Hematopoietic multipotent progenitor cell treated with erythropoietin and hydrocortisone succinate and interleukin-3 and kit ligand, for 4 days (in vitro differentiated cells): ENCODE measurements around the gene SYNGR4.
"Not testable (repeated sequence)": the region's sequence is repeated elsewhere in the genome, so short reads cannot be mapped to it uniquely, and the experiment has no call there.

Experiments used
- DNase-seq: peaks from one replicate; pipeline ENCODE4 v3.0.0-alpha.2; 2015

SYNGR4 gene

GRCh38 chr19:48342414-48342738 is 21.8 kb upstream of the SYNGR4 start:
- no peak for DNase-seq

DNA sequence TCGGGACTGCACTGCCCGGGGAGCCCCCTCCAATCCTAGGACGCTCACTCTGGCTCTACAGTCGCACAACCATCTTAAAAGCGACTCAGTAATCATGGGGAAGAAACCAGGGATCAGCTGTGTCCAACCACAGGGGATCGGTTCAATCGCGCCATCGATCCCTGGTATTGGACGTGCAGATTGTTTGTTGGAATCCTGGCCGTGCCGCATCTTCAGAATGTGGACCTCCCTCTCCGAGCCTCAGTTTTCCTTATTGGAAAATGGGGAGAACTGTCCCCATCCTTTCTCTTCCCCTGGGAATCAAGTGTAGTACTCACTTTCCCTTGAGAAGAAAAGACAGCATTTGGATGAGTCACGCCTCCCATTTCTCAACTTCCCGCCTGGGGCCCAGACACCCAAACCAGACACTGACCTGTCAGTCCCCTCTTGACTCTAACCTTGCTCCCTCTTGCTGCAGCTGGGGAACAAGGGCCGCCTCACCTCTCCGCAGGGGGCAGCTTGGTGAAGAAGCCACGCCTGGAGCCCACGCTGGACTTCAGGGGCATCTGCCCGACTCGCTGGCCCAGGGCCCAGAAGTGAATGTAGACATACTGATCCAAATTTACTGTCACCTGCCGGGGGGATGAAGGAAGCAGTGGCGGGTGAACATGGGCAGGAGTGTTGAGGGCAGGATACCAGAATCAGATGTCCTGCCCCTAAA is 21.2 kb upstream of the SYNGR4 start:
- no peak for DNase-seq

GRCh38 chr19:48344892-48345291 is 19.3 kb upstream of the SYNGR4 start:
- peak; percentile 40 for DNase-seq

DNA sequence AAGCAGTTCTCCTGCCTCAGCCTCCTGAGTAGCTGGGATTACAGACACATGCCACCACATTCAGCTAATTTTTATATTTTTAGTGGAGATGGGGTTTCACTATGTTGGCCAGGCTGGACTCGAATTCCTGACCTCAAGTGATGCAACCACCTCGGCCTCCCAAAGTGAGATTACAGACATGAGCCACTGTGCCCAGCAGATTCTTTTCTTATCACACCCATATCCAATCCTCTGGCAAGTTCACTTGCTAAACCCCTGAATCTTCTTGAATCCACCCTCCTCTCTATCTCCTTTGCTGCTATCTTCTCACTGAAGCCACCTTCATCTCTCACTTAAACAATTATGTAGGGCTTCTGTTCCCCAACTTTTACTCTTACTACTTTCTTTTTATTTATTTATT is 18.0 kb upstream of the SYNGR4 start:
- DNase-seq = peak; percentile 40

GRCh38 chr19:48348045-48348444 is 16.1 kb upstream of the SYNGR4 start:
- no peak for DNase-seq

- no peak for DNase-seq
Observed at GRCh38 chr19:48348737-48349136, 15.4 kb upstream of the SYNGR4 start.

GRCh38 chr19:48350856-48351255 is 13.3 kb upstream of the SYNGR4 start:
- no peak for DNase-seq

DNA sequence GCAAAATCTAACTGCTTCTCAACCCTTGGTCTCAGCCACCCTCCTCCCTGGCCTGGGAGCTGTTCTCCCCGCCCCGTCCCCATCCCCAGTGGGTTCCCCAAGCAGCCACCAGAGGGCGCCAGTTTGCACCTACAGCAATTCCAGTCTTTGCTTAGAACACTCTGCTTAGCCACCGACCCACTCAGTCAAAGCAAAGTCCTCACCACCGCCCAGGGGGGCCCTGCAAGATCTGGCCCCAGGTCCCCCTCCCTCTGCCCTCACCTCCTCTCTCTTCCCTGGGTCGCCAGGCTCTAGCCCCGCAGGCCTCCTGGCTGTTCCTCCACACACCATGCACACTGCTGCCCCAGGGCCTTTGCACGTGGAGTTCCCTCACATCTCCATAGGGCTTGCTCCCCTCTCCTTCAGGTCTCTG is 12.8 kb upstream of the SYNGR4 start:
- peak; percentile 87 for DNase-seq

DNA sequence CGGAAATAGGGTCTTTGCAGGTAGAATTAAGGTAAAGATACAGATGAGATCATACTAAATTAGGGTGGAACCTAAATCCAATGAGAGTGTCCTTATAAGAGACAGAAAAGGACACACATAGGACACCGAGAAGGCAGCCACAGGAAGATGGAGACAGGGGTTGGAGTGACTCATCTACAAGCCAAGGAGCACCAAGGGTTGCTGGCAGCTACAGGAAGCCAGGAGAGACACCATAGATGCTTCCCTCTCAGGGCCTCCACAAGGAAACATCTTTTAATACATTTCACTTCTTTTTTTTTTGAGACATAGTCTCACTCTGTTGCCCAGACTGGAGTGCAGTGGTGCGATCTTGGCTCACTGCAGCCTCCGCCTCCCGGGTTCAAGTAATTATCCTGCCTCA is 10.5 kb upstream of the SYNGR4 start:
- DNase-seq = no peak

GRCh38 chr19:48354332-48354992 is 9.7 kb upstream of the SYNGR4 start:
- no peak for DNase-seq

DNA sequence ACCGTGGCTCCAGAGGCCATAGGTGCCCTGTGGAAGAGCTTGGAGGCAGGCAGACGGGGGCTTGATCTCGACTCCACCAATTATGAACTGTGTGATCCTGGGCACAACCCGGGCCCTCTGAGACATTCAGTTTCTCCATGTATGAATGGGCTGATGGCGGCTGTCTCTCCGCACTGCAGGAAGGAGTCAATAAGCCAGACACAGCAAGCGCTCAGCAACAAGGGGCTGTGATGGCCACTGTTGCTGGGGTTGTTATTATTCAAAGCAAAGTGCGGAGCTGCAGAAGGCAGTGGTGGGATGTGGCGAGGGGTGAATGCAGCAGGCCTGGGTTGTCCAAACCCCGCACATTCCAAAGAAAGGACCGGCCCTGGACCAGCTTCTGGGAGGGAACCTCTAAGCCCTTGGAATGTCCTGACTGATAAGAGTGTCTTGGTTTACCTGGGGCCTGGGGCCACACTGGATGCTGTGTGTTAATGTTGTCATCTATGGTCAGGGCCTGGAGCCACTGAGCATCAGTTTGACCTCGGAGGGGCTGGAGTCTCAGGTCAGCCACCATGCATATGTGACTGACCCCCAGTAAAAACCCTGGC is 8.7 kb upstream of the SYNGR4 start:
- DNase-seq = no peak

- no peak for DNase-seq
Observed at GRCh38 chr19:48359123-48359522, 5.0 kb upstream of the SYNGR4 start.

DNA sequence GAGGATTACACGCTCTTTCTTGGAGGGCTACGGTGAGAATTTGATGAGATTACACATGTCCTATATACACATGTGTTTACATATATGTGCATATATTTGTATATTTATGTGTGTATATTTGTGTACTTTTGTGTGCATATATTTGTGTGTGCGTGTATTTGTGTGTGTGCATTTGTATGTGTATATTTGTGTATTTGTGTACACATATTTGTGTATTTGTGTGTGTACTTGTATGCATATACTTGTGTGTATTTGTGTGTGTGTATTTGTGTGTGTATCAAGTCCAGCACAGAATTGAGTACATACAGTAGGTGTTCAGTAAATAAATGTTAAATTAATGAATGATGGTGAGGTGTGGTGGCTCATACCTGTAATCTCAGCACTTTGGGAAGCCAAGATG is 2.3 kb upstream of the SYNGR4 start:
- DNase-seq = no peak

GRCh38 chr19:48362716-48363499 is 1.3 kb upstream of the SYNGR4 start:
- DNase-seq = peak; percentile 97

GRCh38 chr19:48363500-48363809 is 712 bp upstream of the SYNGR4 start:
- DNase-seq = no peak

DNA sequence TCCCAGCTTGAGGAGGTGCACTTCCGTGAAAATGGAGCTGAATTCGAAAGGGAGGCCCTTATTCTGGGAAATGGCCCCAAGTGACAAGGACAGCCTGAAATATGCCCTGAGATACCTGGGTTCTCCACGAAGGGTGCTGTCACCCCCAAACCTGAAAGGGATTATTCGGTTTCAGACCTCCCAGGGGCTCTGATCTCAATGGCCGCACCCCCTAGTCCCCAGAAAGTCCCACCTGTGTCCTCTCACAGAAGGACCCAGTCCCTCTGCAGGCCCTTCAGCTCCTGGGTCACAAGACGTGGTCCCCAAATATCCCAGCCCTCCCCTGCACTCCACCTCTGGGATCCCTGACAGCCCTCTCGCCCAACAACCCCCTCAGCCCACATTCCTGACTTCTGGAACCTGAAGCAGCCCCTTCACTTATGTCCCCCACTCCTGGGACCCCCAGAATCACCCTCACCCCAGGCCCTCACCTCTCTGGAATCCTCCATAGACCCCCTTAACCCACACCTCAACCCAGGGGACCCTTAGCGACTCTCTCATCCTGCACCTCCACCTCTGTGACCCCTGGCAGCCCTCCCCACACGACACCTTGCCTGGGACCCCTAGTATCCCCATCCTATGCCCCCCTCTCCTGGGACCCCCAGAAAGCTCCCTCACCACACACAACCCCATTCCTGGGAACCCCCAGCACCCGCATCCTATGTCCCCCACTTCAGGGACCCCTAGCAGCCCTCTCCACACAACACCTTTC is 606 bp downstream of the SYNGR4 start:
- DNase-seq = no peak

DNA sequence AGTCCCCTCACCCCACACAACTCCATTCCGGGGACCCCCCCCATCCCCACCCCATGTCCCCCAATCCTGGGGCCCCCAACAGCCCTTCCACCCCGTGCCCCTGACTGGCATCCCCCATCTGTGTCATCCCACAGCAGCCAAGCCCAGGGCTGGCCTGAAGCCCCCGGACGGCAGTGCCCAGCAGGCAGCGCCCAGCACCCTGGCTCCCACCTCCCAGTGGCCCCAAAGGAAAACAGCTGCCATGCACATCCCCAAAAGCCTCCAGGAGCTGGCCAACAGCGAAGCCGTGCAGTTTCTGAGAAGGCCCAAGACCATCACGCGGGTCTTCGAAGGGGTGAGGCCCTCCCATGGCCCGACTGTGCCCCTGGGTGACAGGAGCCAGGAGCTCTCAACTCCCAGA is 1.4 kb downstream of the SYNGR4 start:
- DNase-seq = no peak

- no peak for DNase-seq
Observed at GRCh38 chr19:48367855-48368254, 3.7 kb downstream of the SYNGR4 start.

DNA sequence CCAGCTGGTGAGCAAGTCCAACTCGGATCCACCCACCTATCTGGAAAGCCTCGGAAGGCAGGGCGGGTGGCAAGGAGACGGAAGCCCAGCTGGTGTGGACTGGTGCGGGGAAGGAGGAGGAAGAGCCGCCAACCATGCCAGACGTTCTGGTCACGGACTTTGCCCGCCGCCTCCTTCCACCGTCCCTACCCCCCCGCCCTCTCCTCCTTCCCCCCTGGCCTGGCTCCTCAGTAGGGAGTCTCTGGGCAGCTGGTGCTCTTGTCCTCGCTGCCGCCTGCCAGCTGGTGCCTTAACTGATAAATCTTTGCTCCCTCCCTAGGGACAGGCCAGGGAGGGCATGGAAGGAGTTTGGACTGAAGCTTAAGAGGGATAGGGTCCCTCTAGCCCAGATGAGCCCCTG is 4.8 kb downstream of the SYNGR4 start:
- no peak for DNase-seq

- no peak for DNase-seq
Observed at GRCh38 chr19:48370955-48371354, 6.8 kb downstream of the SYNGR4 start.

DNA sequence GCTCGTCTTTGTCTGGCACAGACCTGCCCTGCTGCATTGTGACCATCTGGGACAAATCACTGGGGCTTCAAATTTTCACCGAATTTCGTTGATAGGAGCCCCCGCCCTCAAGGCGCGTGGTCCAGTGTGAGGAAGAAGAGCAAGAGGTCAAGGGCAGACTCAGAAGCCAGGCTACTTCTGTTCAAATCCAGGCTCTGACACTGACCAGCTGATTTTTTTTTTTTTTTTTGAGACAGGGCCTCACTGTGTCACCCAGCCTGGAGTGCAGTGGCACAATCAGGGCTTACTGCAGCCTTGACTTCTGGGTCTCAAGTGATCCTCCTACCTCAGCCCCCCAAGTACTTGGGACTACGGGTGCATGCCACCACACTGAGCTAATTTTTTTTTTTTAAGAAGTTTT is 7.2 kb downstream of the SYNGR4 start:
- DNase-seq = no peak

GRCh38 chr19:48371771-48372170 is 7.6 kb downstream of the SYNGR4 start:
- not testable (repeated sequence) for DNase-seq

DNA sequence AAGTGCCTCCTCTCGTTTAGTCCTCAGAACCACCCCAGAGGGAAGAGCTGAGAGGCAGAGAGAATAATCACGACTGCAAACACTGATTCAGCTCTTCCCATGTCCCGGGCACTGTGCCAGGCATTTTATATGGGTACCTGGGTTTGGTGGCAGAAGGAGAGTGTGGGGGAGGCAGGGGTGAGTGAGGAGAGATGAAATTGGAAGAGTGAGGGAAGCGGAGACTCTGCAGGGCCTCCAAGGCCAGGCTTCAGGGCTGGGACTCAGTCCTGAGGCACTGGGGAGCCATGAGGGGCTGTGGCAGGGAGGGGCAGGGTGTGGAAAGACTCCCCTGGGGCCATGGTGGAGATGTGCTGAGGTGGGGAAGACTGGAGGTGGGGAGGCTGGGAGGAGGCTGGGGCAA is 8.7 kb downstream of the SYNGR4 start:
- DNase-seq = no peak
